SKM-1 (cell line): ENCODE data around the gene PRRT1.
"Not testable (repeated sequence)": the region's sequence is repeated elsewhere in the genome, so short reads cannot be mapped to it uniquely, and the experiment has no call there.

Source experiments
- DNase-seq: peaks from one replicate; lab custom pipeline; 2025; ENCODE audit not compliant: unreplicated experiment; lab: John Stamatoyannopoulos, UW

Gene PRRT1

GRCh38 chr6:32105433-32105832 is 46.3 kb downstream of the PRRT1 start:
- no peak for DNase-seq

GRCh38 chr6:32102255-32102654 is 49.5 kb downstream of the PRRT1 start:
- DNase-seq: no peak

- not testable (repeated sequence) for DNase-seq
Measured at GRCh38 chr6:32100251-32100650, 51.5 kb downstream of the PRRT1 start.
